C4-2B (cell line): ENCODE measurements around the gene AK5.

Experiments used
- H3K27ac ChIP-seq: fragments of 450-650 bp; 2 replicates; pipeline ENCODE4 v1.5.1; 2017
- ZFX ChIP-seq: fragments of 450-650 bp; IDR thresholded peaks from 2 replicates; pipeline ENCODE4 v1.6.1; 2017
- TF ChIP-seq, protein P1 (sequence below): fragments of 450-650 bp; conservative IDR thresholded peaks from 2 replicates; pipeline ENCODE4 v1.5.1; 2017; ENCODE audit warnings: mild to moderate bottlenecking

The AK5 gene

GRCh38 chr1:77553568-77554291, 271.9 kb downstream of the AK5 start:
- TF ChIP-seq, protein P1, sequence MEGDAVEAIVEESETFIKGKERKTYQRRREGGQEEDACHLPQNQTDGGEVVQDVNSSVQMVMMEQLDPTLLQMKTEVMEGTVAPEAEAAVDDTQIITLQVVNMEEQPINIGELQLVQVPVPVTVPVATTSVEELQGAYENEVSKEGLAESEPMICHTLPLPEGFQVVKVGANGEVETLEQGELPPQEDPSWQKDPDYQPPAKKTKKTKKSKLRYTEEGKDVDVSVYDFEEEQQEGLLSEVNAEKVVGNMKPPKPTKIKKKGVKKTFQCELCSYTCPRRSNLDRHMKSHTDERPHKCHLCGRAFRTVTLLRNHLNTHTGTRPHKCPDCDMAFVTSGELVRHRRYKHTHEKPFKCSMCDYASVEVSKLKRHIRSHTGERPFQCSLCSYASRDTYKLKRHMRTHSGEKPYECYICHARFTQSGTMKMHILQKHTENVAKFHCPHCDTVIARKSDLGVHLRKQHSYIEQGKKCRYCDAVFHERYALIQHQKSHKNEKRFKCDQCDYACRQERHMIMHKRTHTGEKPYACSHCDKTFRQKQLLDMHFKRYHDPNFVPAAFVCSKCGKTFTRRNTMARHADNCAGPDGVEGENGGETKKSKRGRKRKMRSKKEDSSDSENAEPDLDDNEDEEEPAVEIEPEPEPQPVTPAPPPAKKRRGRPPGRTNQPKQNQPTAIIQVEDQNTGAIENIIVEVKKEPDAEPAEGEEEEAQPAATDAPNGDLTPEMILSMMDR, result no peak
- no peak for TF ChIP-seq ZFX
- no peak overlapping the region for H3K27ac ChIP-seq

DNA sequence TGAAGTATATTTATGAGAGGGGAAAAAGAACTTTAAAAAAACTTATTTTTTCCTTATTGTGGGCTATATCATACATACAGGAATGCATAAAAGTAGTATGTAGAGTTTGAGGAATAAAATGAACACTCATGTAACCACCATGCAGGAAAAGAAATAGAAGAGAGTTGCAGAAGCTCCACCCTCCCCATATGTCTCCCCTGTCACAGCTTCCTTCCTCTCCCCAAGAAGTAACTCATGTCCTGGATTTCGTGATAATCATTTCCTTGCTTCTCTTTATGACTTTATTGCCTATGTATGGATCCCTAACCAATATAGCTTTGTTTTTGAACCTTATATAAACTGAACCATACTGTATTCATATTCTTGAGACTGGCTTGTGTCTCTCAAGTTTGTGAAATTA, 274.2 kb downstream of the AK5 start:
- H3K27ac ChIP-seq, result no peak overlapping the region
- no peak for TF ChIP-seq ZFX
- TF ChIP-seq, protein P1, result no peak

DNA sequence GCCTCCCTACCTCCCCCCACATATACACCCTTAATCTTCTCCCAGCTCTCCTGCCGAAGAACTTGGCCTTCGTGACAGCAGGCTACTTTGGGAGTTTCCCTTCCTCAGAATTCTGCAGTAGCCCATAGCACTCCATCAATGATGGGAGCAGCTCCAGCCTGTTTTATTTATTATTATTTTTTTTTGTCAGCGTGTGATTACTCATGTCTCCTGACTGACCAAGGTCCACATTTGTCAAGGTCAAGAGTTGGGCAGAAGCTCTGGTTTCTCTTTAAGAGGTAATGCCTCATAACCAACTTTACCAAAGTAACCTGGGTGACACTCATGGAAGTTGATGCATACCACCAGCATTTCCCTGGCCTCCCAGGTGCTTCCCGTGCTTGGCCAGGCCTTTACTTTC, 275.2 kb downstream of the AK5 start:
- H3K27ac ChIP-seq, result no peak overlapping the region
- TF ChIP-seq, protein P1, result no peak
- TF ChIP-seq ZFX, result no peak

DNA sequence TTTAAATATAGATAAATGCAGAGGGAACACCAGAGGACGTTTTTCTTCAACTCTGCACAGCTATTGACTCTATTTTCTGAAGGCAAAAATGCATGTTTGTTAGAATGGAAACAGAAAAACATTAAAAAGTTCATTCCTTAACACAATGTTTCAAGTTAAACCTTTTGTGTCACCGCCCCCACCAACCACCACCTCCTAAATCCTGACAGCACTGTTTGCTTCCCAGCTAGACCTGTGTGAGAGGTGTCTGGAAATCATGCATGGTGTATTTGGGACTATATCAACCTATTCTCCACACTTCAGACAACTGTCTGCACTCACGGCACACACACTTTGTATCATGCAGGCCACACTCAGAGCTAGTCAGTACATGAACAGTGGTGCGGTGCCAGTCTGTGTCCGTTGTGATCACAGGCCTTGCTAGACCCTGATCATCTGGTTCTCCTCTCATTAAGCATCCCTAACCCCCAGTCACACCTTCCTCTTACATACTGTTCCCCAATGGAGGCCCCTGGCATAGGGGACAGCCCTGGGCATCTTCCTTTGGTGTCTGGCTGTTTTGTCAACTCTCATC, 276.9 kb downstream of the AK5 start:
- no peak for TF ChIP-seq ZFX
- TF ChIP-seq, protein P1, result no peak
- H3K27ac ChIP-seq, result no peak overlapping the region

DNA sequence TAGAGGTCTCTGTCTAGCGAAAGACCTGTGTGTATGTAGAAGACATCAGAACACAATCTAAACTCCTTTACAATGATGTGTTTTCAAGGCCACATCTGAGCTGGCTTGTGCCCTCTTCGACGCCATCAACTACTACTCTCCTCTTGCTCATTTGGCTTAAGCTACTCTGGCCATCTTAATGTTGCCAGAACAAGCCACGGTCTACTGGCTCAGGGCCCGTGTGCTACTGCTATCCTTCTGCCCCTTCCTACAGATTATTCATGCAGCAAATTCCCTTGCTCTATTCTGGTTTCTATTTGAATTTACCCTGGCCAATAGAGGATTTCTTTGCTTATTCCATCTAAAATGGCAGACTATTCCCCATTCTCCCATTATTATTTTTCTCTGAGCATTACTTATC, 278.9 kb downstream of the AK5 start:
- TF ChIP-seq, protein P1, result no peak
- TF ChIP-seq ZFX, result no peak

GRCh38 chr1:77562596-77563150, 280.9 kb downstream of the AK5 start:
- TF ChIP-seq ZFX, result no peak
- TF ChIP-seq, protein P1, result no peak
- H3K27ac ChIP-seq, result no peak overlapping the region; the same call in 1 of the 2 replicates

More for the DNA sequence above, 278.9 kb downstream of the AK5 start:
- no peak overlapping the region for H3K27ac ChIP-seq

- TF ChIP-seq, protein P1, result no peak
- TF ChIP-seq ZFX, result no peak
- no peak overlapping the region for H3K27ac ChIP-seq
These were observed 283.5 kb downstream of the AK5 start for GRCh38 chr1:77565321-77565720.
